IMR-90 (cell line): Measurements from ENCODE around the gene HMGCS2. TPM values are rescaled to one million over a fixed set of nuclear protein-coding genes. Genes with fewer than 3 reads are reported as not detected.

Source experiments
- ATAC-seq: fragments of 200-7000 bp; cut with Tn5 transposase; 2 replicates; pipeline ENCODE4 v1.9.1; 2020; ENCODE audit warnings: low read depth, mild to moderate bottlenecking, moderate library complexity
- BruUV-seq: library from RNA; stranded (reverse); fragments of 400-500 nt; replicated peaks from 2 replicates; lab custom pipeline; 2021; lab: Mats Ljungman, UMichigan
- CTCF ChIA-PET: fragments of 300-600 bp; formaldehyde crosslinking; extraction: SDS; loops from one replicate; lab custom pipeline; 2021; ENCODE audit warnings: antibody characterized with exemption; lab: Yijun Ruan, JAX
- POLR2A ChIA-PET: fragments of 300-600 bp; sonication (Branson Sonifier 250); formaldehyde crosslinking; loops from one replicate; lab custom pipeline; 2022; ENCODE audit warnings: antibody characterized with exemption; ENCODE audit not compliant: unreplicated experiment; lab: Charles Lee
- DNase-seq: peaks from one replicate; pipeline ENCODE4 v3.0.0; 2013
- H2AFZ ChIP-seq: replicated peaks from 2 replicates; pipeline ENCODE3; 2013; ENCODE audit warnings: low read length, mild to moderate bottlenecking; ENCODE audit not compliant: poor library complexity
- H2AK5ac ChIP-seq: 2 replicates; pipeline ENCODE4 v1.6.1; 2013; ENCODE audit warnings: low read depth, low read length, inconsistent platforms
- H2AK9ac ChIP-seq: replicated peaks from 2 replicates; pipeline ENCODE3; 2013; ENCODE audit warnings: mild to moderate bottlenecking, low read depth, low read length, moderate library complexity; ENCODE audit not compliant: poor library complexity
- H2BK120ac ChIP-seq: 2 replicates; pipeline ENCODE4 v1.6.1; 2013; ENCODE audit warnings: low read depth, low read length, inconsistent platforms
- H2BK15ac ChIP-seq: 3 replicates; pipeline ENCODE4 v1.6.1; 2013; ENCODE audit warnings: low read depth, low read length, inconsistent platforms
- H2BK20ac ChIP-seq: 2 replicates; pipeline ENCODE4 v1.6.1; 2013; ENCODE audit warnings: low read depth, mild to moderate bottlenecking, inconsistent platforms, low read length, moderate library complexity
- H2BK5ac ChIP-seq: 2 replicates; pipeline ENCODE4 v1.6.1; 2013; ENCODE audit warnings: mild to moderate bottlenecking, low read depth, low read length, inconsistent platforms; ENCODE audit not compliant: poor library complexity, severe bottlenecking
- H3K14ac ChIP-seq: replicated peaks from 2 replicates; pipeline ENCODE4 v1.6.1; 2013; ENCODE audit warnings: low read depth, low read length, inconsistent platforms
- H3K18ac ChIP-seq: 2 replicates; pipeline ENCODE4 v1.6.1; 2013; ENCODE audit warnings: low read depth, low read length, control low read depth
- H3K23ac ChIP-seq: 2 replicates; pipeline ENCODE4 v1.6.1; 2013; ENCODE audit warnings: low read depth, low read length, inconsistent platforms
- H3K27ac ChIP-seq: 2 replicates; pipeline ENCODE4 v1.5.1; 2013; ENCODE audit warnings: mild to moderate bottlenecking, control low read depth, low read length; ENCODE audit not compliant: insufficient read depth
- H3K27me3 ChIP-seq: 2 replicates; pipeline ENCODE4 v1.6.1; 2013; ENCODE audit warnings: low read length; ENCODE audit not compliant: control insufficient read depth, insufficient read depth
- H3K36me3 ChIP-seq: 2 replicates; pipeline ENCODE4 v1.6.1; 2013; ENCODE audit warnings: low read length, mixed read lengths; ENCODE audit not compliant: control insufficient read depth, insufficient read depth
- H3K4ac ChIP-seq: 2 replicates; pipeline ENCODE4 v1.6.1; 2013; ENCODE audit warnings: low read depth, low read length, inconsistent platforms
- H3K4me1 ChIP-seq: 2 replicates; pipeline ENCODE4 v1.6.1; 2013; ENCODE audit warnings: low read length, mixed read lengths; ENCODE audit not compliant: control insufficient read depth, insufficient read depth
- H3K4me2 ChIP-seq: 2 replicates; pipeline ENCODE4 v1.6.1; 2013; ENCODE audit warnings: low read depth, mild to moderate bottlenecking, control low read depth, low read length, moderate library complexity
- H3K4me3 ChIP-seq: 2 replicates; pipeline ENCODE4 v1.5.1; 2013; ENCODE audit warnings: low read depth, mild to moderate bottlenecking, control low read depth, low read length, moderate library complexity; ENCODE audit not compliant: insufficient read depth
- H3K56ac ChIP-seq: 2 replicates; pipeline ENCODE4 v1.6.1; 2013; ENCODE audit warnings: low read length, inconsistent platforms; ENCODE audit not compliant: insufficient read depth; ENCODE audit errors: extremely low read depth
- H3K79me1 ChIP-seq, 2 experiments: 2 replicates each; pipeline ENCODE4 v1.6.1; 2013; ENCODE audit warnings: low read length in 2 of 2, inconsistent platforms in 1 of 2, low read depth in 1 of 2
- H3K9ac ChIP-seq: 2 replicates; pipeline ENCODE4 v1.6.1; 2013; ENCODE audit warnings: low read depth, low read length, control low read depth
- H3K9me1 ChIP-seq: 2 replicates; pipeline ENCODE4 v1.6.1; 2013; ENCODE audit warnings: low read length, inconsistent platforms; ENCODE audit not compliant: insufficient read depth
- H3K9me3 ChIP-seq: 2 replicates; pipeline ENCODE4 v1.6.1; 2013; ENCODE audit warnings: low read length; ENCODE audit not compliant: control insufficient read depth, insufficient read depth
- H4K20me1 ChIP-seq: 2 replicates; pipeline ENCODE4 v1.6.1; 2013; ENCODE audit warnings: low read length, inconsistent platforms; ENCODE audit not compliant: insufficient read depth
- H4K5ac ChIP-seq: 2 replicates; pipeline ENCODE4 v1.6.1; 2013; ENCODE audit warnings: mild to moderate bottlenecking, low read depth, low read length, control low read depth
- H4K8ac ChIP-seq, 2 experiments: 2 replicates each; pipeline ENCODE4 v1.6.1; 2013; ENCODE audit warnings: low read depth in 2 of 2, low read length in 2 of 2, control low read depth in 1 of 2, inconsistent platforms in 1 of 2
- H4K91ac ChIP-seq: 2 replicates; pipeline ENCODE4 v1.6.1; 2013; ENCODE audit warnings: low read depth, low read length, inconsistent platforms; ENCODE audit not compliant: insufficient read depth
- BHLHE40 ChIP-seq: fragments of 150-350 bp; IDR thresholded peaks from 2 replicates; pipeline ENCODE4 v1.6.1; 2016; ENCODE audit warnings: mild to moderate bottlenecking, low read depth, low read length
- CEBPB ChIP-seq: IDR thresholded peaks from 2 replicates; pipeline ENCODE4 v1.6.1; 2012; ENCODE audit warnings: low read depth, low read length, improper control_type of control experiment
- CHD1 ChIP-seq: IDR thresholded peaks from 2 replicates; pipeline ENCODE4 v1.6.1; 2012; ENCODE audit warnings: low read depth, low read length, improper control_type of control experiment
- ELK1 ChIP-seq: fragments of 150-350 bp; IDR thresholded peaks from 2 replicates; pipeline ENCODE4 v1.6.1; 2016; ENCODE audit warnings: low read depth, mild to moderate bottlenecking, low read length, moderate library complexity, borderline replicate concordance
- FOS ChIP-seq: fragments of 150-350 bp; IDR thresholded peaks from 2 replicates; pipeline ENCODE4 v1.6.1; 2016; ENCODE audit warnings: low read depth, low read length
- MAFK ChIP-seq: IDR thresholded peaks from 2 replicates; pipeline ENCODE4 v1.6.1; 2012; ENCODE audit warnings: low read depth, low read length, improper control_type of control experiment
- MXI1 ChIP-seq: IDR thresholded peaks from 2 replicates; pipeline ENCODE4 v1.6.1; 2012; ENCODE audit warnings: low read depth, mild to moderate bottlenecking, low read length, moderate library complexity, borderline replicate concordance
- NFE2L2 ChIP-seq: fragments of 150-350 bp; IDR thresholded peaks from 2 replicates; pipeline ENCODE4 v1.6.1; 2016; ENCODE audit warnings: low read depth, mild to moderate bottlenecking, low read length
- POLR2A ChIP-seq: IDR thresholded peaks from 2 replicates; pipeline ENCODE4 v1.6.1; 2012; ENCODE audit warnings: mild to moderate bottlenecking, low read depth, low read length
- RCOR1 ChIP-seq: IDR thresholded peaks from 2 replicates; pipeline ENCODE4 v1.6.1; 2012; ENCODE audit warnings: mild to moderate bottlenecking, low read length, improper control_type of control experiment; ENCODE audit not compliant: insufficient replicate concordance
- RFX5 ChIP-seq: IDR thresholded peaks from 2 replicates; pipeline ENCODE4 v1.8.0; 2012; ENCODE audit warnings: low read depth, mild to moderate bottlenecking, low read length, moderate library complexity
- SMC3 ChIP-seq: fragments of 150-350 bp; IDR thresholded peaks from 2 replicates; pipeline ENCODE4 v1.6.1; 2016; ENCODE audit warnings: low read depth, mild to moderate bottlenecking, antibody characterized with exemption, low read length, moderate library complexity
- USF2 ChIP-seq: fragments of 150-350 bp; IDR thresholded peaks from 2 replicates; pipeline ENCODE4 v1.6.1; 2017; ENCODE audit warnings: mild to moderate bottlenecking, antibody characterized with exemption, low read length, low read depth
- WGBS, 2 experiments: methylation state at CpG; one replicate each; pipeline versions ENCODE4 v1.1.5 to v1.1.7; 2013; ENCODE audit warnings: missing lambda C conversion rate in 2 of 2; ENCODE audit not compliant: insufficient read length in 1 of 2; ENCODE audit errors: extremely low coverage in 2 of 2; 5-methylcytosine and 5-hydroxymethylcytosine counted together
- dilution Hi-C: fragments of 300-500 bp; cut with HindIII; formaldehyde crosslinking; loops from one replicate; pipeline ENCODE4 v1.14.3; 2018; ENCODE audit warnings: low sequenced_read_pairs; ENCODE audit not compliant: unreplicated experiment
- in situ Hi-C: fragments of 300-500 bp; cut with MboI; formaldehyde crosslinking; loops from 3 replicates; pipeline ENCODE4 v1.14.3; 2019; ENCODE audit warnings: low sequenced_read_pairs, inconsistent platforms, mixed read lengths
- intact Hi-C: fragments of 100-400 bp; cut with micrococcal nuclease; formaldehyde crosslinking; loops from 2 replicates; pipeline ENCODE4 v1.10.0; 2022
- polyA plus RNA-seq, 3 experiments: library from polyadenylated mRNA; depleted of rRNA; stranded (reverse); fragments of >200 nt; gene quantifications; 2 replicates each; pipeline ENCODE4 v1.2.3, GENCODE V29; 2012; ENCODE audit warnings: low replicate concordance in 1 of 3
- total RNA-seq: library from RNA; depleted of rRNA; stranded (reverse); fragments of >200 nt; gene quantifications from 2 replicates; pipeline ENCODE4 v1.2.3, GENCODE V29; 2012

The HMGCS2 gene
- total and polyA plus RNA-seq, 2 of the 4 experiments (the other 2 are of a cell fraction): not detected

- no peak for TF ChIP-seq RCOR1
- TF ChIP-seq CEBPB: no peak
- no peak for TF ChIP-seq FOS
- TF ChIP-seq ELK1: no peak
- no peak for TF ChIP-seq USF2
- TF ChIP-seq RFX5: no peak
- TF ChIP-seq MXI1: no peak
- TF ChIP-seq BHLHE40: no peak
- TF ChIP-seq NFE2L2: no peak
- TF ChIP-seq POLR2A: no peak
- TF ChIP-seq SMC3: no peak
- no peak for TF ChIP-seq CHD1
- no peak for TF ChIP-seq MAFK
- ChIA-PET CTCF (interaction anchor here (1.0 to 1.8 kb wide), 8 partner anchors 12 to 138 kb away, joined by 3 to 5 read pairs (median 4); no protein-coding TSS in a partner anchor), POLR2A (no interaction called here)
- H4K5ac ChIP-seq: no peak overlapping the region
- no peak overlapping the region for H3K56ac ChIP-seq
- no peak overlapping the region for H3K4me3 ChIP-seq
- H3K23ac ChIP-seq: no peak overlapping the region
- no CpG with 5 or more reads among the region's 3 CpGs for WGBS, 2 experiments
- H3K9ac ChIP-seq: no peak overlapping the region
- H3K27me3 ChIP-seq: peaks cover 12% of the 10 kb centered on the region
- no peaks in the 10 kb centered on the region for H4K20me1 ChIP-seq
- intact Hi-C loops (loop anchor here (2.0 to 5.0 kb wide), 3 partner anchors 62 to 134 kb away; no protein-coding TSS in a partner anchor), in situ Hi-C loops (no loop called here), dilution Hi-C loops (no loop called here)
- H4K91ac ChIP-seq: no peak overlapping the region
- H3K79me1 ChIP-seq: no peaks in the 10 kb centered on the region
- no peaks in the 10 kb centered on the region for H3K36me3 ChIP-seq
- H3K27ac ChIP-seq: no peak overlapping the region
- no peak overlapping the region for H2AFZ ChIP-seq
- no peak overlapping the region for H3K4ac ChIP-seq
- H2BK20ac ChIP-seq: no peak overlapping the region
- BruUV-seq: no TSS peak
- no peak overlapping the region for H3K4me2 ChIP-seq
- peak; percentile 62 for DNase-seq
- no peak overlapping the region for H2BK120ac ChIP-seq
- H4K8ac ChIP-seq: no peak overlapping the region
- H3K9me3 ChIP-seq: no peaks in the 10 kb centered on the region
- no peak overlapping the region for H2BK5ac ChIP-seq
- H3K4me1 ChIP-seq: peaks cover 3% of the 10 kb centered on the region; the same call in 1 of the 2 replicates
- peak; percentile 46; the same call in 1 of the 2 replicates for ATAC-seq
- no peak overlapping the region for H3K18ac ChIP-seq
- no peak overlapping the region for H2BK15ac ChIP-seq
- H2AK9ac ChIP-seq: no peak overlapping the region
- H3K9me1 ChIP-seq: no peaks in the 10 kb centered on the region
- H2AK5ac ChIP-seq: 0 out of 2 replicates have a peak overlapping the region, but pooled peaks have one; percentile 19
- no peak overlapping the region for H3K14ac ChIP-seq
Measured at GRCh38 chr1:119808491-119808890, 39.8 kb upstream of the HMGCS2 start.
